ENCODE data around the gene HDAC4. TPM values are rescaled to one million over a fixed set of nuclear protein-coding genes. Genes with fewer than 3 reads are reported as not detected.

The HDAC4 gene
- total RNA-seq, 4 donors from 2014 or later: 68.0 to 123 (median 86.5) TPM

- no peak overlapping the region for H3K4me3 ChIP-seq
- H3K9me3 ChIP-seq: no peaks in the 10 kb centered on the region
- DNase-seq (ENCODE audit: low spot score in 2 of 2): peak in 1 of 2 donors; percentile 12
- TF ChIP-seq EP300 (IDR thresholded peaks at IDR 0.05) (no peak), POLR2A (IDR thresholded peaks at IDR 0.05) (no peak), CTCF (IDR thresholded peaks at IDR 0.05) (no peak)
- H3K36me3 ChIP-seq: peaks cover 0 to 60% (median 0%) of the 10 kb centered on the region in 3 donors
- H3K27me3 ChIP-seq: no peaks in the 10 kb centered on the region
- H3K4me1 ChIP-seq: peaks cover 0 to 51% (median 3%) of the 10 kb centered on the region in 4 donors
- H3K27ac ChIP-seq: peak overlapping the region in 3 of 4 donors; percentile 5 to 92 (median 65)
- WGBS, 2 donors: 72 to 79% methylated on average over 22 of the region's 22 CpGs
Measured at GRCh38 chr2:239156516-239157265, 244.1 kb downstream of the HDAC4 start.

- 73 to 80% methylated on average over 12 of the region's 12 CpGs for WGBS, 2 donors
- no peak for DNase-seq (ENCODE audit: low spot score in 2 of 2)
Measured at GRCh38 chr2:239155806-239156480, 244.9 kb downstream of the HDAC4 start.

GRCh38 chr2:239154971-239155805, 245.6 kb downstream of the HDAC4 start:
- H3K9me3 ChIP-seq: no peaks in the 10 kb centered on the region
- H3K4me3 ChIP-seq: no peak overlapping the region
- TF ChIP-seq POLR2A (IDR thresholded peaks at IDR 0.05): no peak
- TF ChIP-seq CTCF (IDR thresholded peaks at IDR 0.05): no peak
- peak in 1 of 2 donors; percentile 60 for TF ChIP-seq EP300 (IDR thresholded peaks at IDR 0.05)
- WGBS, 2 donors: 58 to 69% methylated on average over 16 to 19 of the region's 19 CpGs
- H3K36me3 ChIP-seq: peaks cover 0 to 45% (median 0%) of the 10 kb centered on the region in 3 donors
- peaks cover 0 to 59% (median 3%) of the 10 kb centered on the region in 4 donors for H3K4me1 ChIP-seq
- no peaks in the 10 kb centered on the region for H3K27me3 ChIP-seq
- peak overlapping the region; percentile 25 to 92 (median 55) for H3K27ac ChIP-seq
- peak in 1 of 2 donors; percentile 12 for DNase-seq (ENCODE audit: low spot score in 2 of 2)

More at GRCh38 chr2:239155806-239156480, 244.9 kb downstream of the HDAC4 start:
- Histone ChIP-seq H3K36me3 (peaks cover 0 to 53% (median 0%) of the 10 kb centered on the region in 3 donors), H3K27me3 (no peaks in the 10 kb centered on the region), H3K4me1 (peaks cover 0 to 59% (median 3%) of the 10 kb centered on the region in 4 donors), H3K27ac (peak overlapping the region; percentile 25 to 92 (median 50)), H3K9me3 (no peaks in the 10 kb centered on the region), H3K4me3 (no peak overlapping the region)
- no peak for TF ChIP-seq EP300 (IDR thresholded peaks at IDR 0.05)
- no peak for TF ChIP-seq CTCF (IDR thresholded peaks at IDR 0.05)
- no peak for TF ChIP-seq POLR2A (IDR thresholded peaks at IDR 0.05)

GRCh38 chr2:239153806-239154591, 246.8 kb downstream of the HDAC4 start:
- no peaks in the 10 kb centered on the region for H3K27me3 ChIP-seq
- H3K36me3 ChIP-seq: peaks cover 0 to 52% (median 0%) of the 10 kb centered on the region in 3 donors
- no peaks in the 10 kb centered on the region for H3K9me3 ChIP-seq
- no peak for TF ChIP-seq CTCF (IDR thresholded peaks at IDR 0.05)
- H3K4me1 ChIP-seq: peaks cover 0 to 59% (median 3%) of the 10 kb centered on the region in 4 donors
- H3K4me3 ChIP-seq: no peak overlapping the region
- H3K27ac ChIP-seq: peak overlapping the region in 1 of 4 donors; percentile 92
- DNase-seq (ENCODE audit: low spot score in 2 of 2): peak in 1 of 2 donors; percentile 10
- 84 to 87% methylated on average over 15 to 17 of the region's 17 CpGs for WGBS, 2 donors

Measured in tibial nerve (tissue), 4 donors.